Effector memory CD4-positive, alpha-beta T cell (primary cell): ENCODE measurements around the gene C3orf18.

Experiments
- DNase-seq, 3 donors: peaks; one replicate each; pipeline ENCODE4 v3.0.0-alpha.2; 2020
- H3K27ac ChIP-seq: 2 replicates; pipeline ENCODE4 v1.7.0; 2013; ENCODE audit warnings: mild to moderate bottlenecking, low read length, moderate library complexity; ENCODE audit not compliant: insufficient read depth, poor library complexity, severe bottlenecking
- H3K27me3 ChIP-seq: replicated peaks from 2 replicates; pipeline ENCODE4 v1.7.0; 2013; ENCODE audit warnings: mild to moderate bottlenecking, low read length; ENCODE audit not compliant: insufficient read depth, control insufficient read depth, poor library complexity, severe bottlenecking
- H3K36me3 ChIP-seq: 2 replicates; pipeline ENCODE4 v1.7.0; 2013; ENCODE audit warnings: mild to moderate bottlenecking, low read length, moderate library complexity; ENCODE audit not compliant: control insufficient read depth, insufficient read depth
- H3K4me1 ChIP-seq: 2 replicates; pipeline ENCODE4 v1.7.0; 2013; ENCODE audit warnings: low read length, mild to moderate bottlenecking; ENCODE audit not compliant: control insufficient read depth, insufficient read depth, poor library complexity, severe bottlenecking
- H3K4me3 ChIP-seq: 2 replicates; pipeline ENCODE4 v1.7.0; 2013; ENCODE audit warnings: low read length, low read depth, mild to moderate bottlenecking; ENCODE audit not compliant: insufficient read depth, poor library complexity, severe bottlenecking
- H3K9me3 ChIP-seq: 2 replicates; pipeline ENCODE4 v1.7.0; 2013; ENCODE audit warnings: mild to moderate bottlenecking, low read length, moderate library complexity; ENCODE audit not compliant: control insufficient read depth

The C3orf18 gene

DNA sequence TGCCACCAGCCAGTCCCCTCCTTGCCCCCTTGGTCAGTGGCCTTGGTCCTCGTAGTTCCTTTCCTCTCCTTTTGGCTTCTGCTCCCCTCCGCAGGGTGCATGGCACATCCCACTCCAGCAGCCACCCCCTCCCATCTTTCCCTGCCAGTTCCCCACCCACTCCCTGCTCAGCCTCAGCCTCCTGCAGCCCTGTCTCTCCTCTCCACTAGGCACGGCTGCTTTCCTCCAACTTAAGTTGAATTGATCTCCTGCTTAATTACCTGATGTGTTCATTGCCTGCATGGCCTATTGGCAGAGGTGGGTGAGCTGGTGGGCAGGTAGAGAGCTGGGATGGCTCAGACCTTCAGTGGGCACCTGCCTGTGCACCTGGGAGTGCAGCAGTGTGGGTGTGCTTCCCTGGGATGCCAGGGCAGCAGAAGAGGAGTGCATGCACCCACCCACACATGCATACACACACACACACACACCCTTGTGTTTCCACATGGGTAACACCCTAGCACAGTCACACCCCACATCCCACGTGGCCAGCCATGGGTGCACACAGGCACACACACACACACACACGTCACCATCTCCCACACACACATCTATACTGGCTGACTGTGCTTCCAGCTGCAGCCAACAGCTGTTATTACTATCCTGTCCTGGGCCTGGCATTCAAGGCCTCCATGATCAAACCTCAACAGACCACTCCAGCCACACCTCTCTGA is 30.9 kb downstream of the C3orf18 start:
- H3K4me3 ChIP-seq: no peak overlapping the region
- no peak for DNase-seq
- H3K27me3 ChIP-seq: no peaks in the 10 kb centered on the region

DNA sequence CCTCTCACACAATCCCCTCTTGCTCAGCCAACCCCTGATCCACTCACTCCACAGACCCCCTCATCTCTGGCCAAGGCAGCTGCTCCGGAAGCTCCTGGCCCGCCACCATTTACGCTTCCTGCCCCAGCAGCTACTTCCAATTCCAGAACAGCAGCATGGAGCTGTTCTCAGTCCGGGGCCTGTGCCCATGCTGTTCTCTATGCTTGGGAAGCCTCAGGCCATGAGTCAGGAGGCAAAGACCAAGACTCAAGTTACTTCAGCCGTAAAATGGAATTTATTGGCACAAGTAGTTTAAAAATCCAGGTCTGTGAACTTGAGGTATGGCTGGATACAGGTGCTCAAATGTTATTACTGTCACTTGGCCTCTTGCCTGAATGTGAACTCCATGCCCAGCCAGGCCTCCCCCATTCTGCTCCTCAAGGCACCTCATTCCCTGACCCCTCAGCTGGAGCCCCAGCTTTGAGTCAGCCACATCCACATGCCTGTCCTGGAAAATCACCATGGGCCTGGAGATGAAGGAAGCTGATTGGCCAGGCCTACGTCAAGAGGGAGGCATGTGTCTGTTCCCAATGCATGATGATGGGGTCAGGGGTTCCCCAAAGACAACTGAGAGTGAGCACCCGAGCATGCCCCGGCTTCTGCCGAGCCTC is 32.7 kb downstream of the C3orf18 start:
- H3K27me3 ChIP-seq: no peaks in the 10 kb centered on the region
- H3K4me3 ChIP-seq: no peak overlapping the region
- no peak for DNase-seq
- H3K36me3 ChIP-seq: no peaks in the 10 kb centered on the region
- H3K9me3 ChIP-seq: no peaks in the 10 kb centered on the region
- no peaks in the 10 kb centered on the region for H3K4me1 ChIP-seq
- no peak overlapping the region for H3K27ac ChIP-seq

More for the DNA sequence above, 30.9 kb downstream of the C3orf18 start:
- Histone ChIP-seq H3K9me3 (no peaks in the 10 kb centered on the region), H3K4me1 (no peaks in the 10 kb centered on the region), H3K36me3 (no peaks in the 10 kb centered on the region), H3K27ac (no peak overlapping the region)

- DNase-seq: no peak
- Histone ChIP-seq H3K9me3 (no peaks in the 10 kb centered on the region), H3K27ac (no peak overlapping the region), H3K4me1 (no peaks in the 10 kb centered on the region), H3K27me3 (no peaks in the 10 kb centered on the region), H3K4me3 (no peak overlapping the region), H3K36me3 (no peaks in the 10 kb centered on the region)
These were observed 33.6 kb downstream of the C3orf18 start for GRCh38 chr3:50533807-50534461.

- no peak for DNase-seq
- no peaks in the 10 kb centered on the region for H3K36me3 ChIP-seq
- H3K27me3 ChIP-seq: no peaks in the 10 kb centered on the region
- no peak overlapping the region for H3K27ac ChIP-seq
- H3K9me3 ChIP-seq: no peaks in the 10 kb centered on the region
- no peaks in the 10 kb centered on the region for H3K4me1 ChIP-seq
- no peak overlapping the region for H3K4me3 ChIP-seq
These were observed 34.2 kb downstream of the C3orf18 start for GRCh38 chr3:50533316-50533715.

- H3K27me3 ChIP-seq: no peaks in the 10 kb centered on the region
- H3K4me3 ChIP-seq: no peak overlapping the region
- no peaks in the 10 kb centered on the region for H3K9me3 ChIP-seq
- no peak for DNase-seq
- H3K36me3 ChIP-seq: no peaks in the 10 kb centered on the region
- no peak overlapping the region for H3K27ac ChIP-seq
- H3K4me1 ChIP-seq: no peaks in the 10 kb centered on the region
These were observed 35.4 kb downstream of the C3orf18 start for GRCh38 chr3:50532062-50532705.

DNA sequence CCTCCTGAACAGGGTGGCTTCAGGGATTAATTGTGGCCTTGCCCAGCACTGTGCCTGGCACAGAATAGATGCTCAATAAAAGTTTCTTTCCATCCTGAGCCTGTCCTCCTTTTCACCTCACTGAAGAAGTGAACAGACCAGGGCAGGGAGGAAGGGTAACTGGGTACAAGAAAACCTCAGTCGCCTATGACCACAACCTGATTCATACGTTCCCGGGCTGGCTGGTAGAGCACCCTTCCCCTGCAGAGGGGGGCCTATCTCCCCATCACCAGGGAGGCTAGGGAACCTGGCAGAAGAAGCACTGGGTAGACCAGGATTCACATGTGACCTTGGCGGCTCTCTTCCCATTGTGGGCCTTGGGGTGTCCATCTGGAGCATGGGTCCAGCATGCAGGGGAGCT is 36.3 kb downstream of the C3orf18 start:
- Histone ChIP-seq H3K36me3 (no peaks in the 10 kb centered on the region), H3K4me3 (no peak overlapping the region), H3K9me3 (no peaks in the 10 kb centered on the region), H3K27ac (no peak overlapping the region), H3K4me1 (no peaks in the 10 kb centered on the region), H3K27me3 (no peaks in the 10 kb centered on the region)
- no peak for DNase-seq

- H3K9me3 ChIP-seq: no peaks in the 10 kb centered on the region
- no peaks in the 10 kb centered on the region for H3K27me3 ChIP-seq
- no peak overlapping the region for H3K27ac ChIP-seq
- H3K4me3 ChIP-seq: no peak overlapping the region
- no peaks in the 10 kb centered on the region for H3K36me3 ChIP-seq
- no peak for DNase-seq
- H3K4me1 ChIP-seq: no peaks in the 10 kb centered on the region
These were observed 37.3 kb downstream of the C3orf18 start for GRCh38 chr3:50530001-50530970.

- Histone ChIP-seq H3K27ac (no peak overlapping the region), H3K36me3 (no peaks in the 10 kb centered on the region), H3K27me3 (no peaks in the 10 kb centered on the region), H3K4me1 (no peaks in the 10 kb centered on the region), H3K4me3 (no peak overlapping the region), H3K9me3 (no peaks in the 10 kb centered on the region)
- no peak for DNase-seq
These were observed 41.6 kb downstream of the C3orf18 start for GRCh38 chr3:50525987-50526386.

DNA sequence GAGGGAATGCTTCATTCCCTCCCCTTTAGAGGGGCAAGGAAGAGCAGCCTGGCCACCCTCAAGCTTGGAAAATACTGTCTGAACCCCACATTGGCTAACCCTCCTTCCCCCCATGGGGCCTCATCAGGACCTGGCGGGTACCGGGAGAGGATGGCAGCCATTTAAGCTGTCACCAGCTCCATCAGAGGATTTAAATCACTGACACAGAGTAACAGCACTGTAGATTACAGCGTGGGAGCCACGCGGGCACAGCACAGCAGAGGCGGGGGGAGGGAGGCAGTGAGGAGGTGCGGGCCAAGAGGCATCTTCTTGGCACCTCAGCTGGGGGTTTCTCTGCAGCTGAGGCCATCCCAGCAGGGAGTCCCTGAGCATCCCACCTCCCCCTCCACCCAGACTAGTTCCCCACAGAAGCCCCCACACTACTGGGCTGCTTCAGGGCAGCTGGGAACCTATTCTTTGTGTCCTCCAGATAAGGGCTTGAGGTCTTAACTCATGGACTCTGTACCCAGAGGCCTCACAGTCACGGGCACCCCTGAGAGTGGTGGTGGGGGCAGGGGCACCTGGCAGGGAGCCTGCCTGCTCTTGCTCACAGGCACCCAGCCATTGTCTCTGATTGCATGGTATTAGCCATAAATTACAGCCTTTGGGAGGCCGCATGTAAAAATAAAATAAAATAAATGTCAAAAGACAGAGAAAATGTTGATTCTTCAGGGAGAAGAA is 42.2 kb downstream of the C3orf18 start:
- Histone ChIP-seq H3K27me3 (no peaks in the 10 kb centered on the region), H3K4me3 (no peak overlapping the region), H3K27ac (no peak overlapping the region), H3K36me3 (no peaks in the 10 kb centered on the region), H3K9me3 (no peaks in the 10 kb centered on the region), H3K4me1 (no peaks in the 10 kb centered on the region)
- no peak for DNase-seq
